GM12875 (cell line): ENCODE measurements around the gene GBGT1.

ENCODE experiments used
- H3K4me3 ChIP-seq: one replicate; pipeline ENCODE4 v1.5.1; 2011; ENCODE audit warnings: low read depth, low read length, control low read depth
- CTCF ChIP-seq: IDR thresholded peaks from 2 replicates; pipeline ENCODE4 v1.5.1; 2011; ENCODE audit warnings: low read depth, mild to moderate bottlenecking, control low read depth, inconsistent platforms, low read length, moderate library complexity, borderline replicate concordance; ENCODE audit not compliant: insufficient read depth

Gene GBGT1

DNA sequence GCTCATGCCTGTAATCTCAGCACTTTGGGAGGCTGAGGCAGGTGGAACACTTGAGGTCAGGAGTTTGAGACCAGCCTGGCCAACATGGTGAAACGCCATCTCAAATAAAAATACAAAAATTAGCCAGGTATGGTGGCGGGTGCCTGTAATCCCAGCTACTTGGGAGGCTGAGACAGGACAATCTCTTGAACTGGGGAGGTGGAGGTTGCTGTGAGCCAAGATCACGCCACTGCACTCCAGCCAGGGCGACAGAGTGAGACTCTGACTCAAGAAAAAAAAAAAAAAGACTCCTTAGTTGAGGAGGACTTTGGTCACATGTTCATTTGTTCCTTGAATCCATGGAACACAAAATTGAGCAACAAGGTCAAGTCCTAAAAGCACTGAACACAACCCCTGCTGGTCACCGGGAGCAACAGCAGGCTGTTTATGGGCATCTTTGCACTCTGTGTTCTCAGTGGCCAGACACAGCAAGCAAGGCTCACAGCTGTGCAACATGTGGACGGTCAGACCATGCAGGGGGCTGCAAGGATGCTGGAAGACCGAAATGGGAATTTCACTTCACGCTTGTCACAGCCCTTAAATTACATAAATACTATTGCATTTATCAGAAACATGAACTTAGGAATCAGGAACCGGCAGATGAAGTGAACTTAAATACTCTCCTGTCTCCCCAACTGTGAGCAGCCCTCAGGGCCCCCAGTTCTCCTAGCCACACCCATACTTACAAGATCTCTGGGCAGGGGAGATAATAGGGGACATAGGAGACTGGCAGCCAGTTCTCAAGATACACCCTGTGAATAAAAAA is 2.8 kb downstream of the GBGT1 start:
- H3K4me3 ChIP-seq: no peak overlapping the region
- TF ChIP-seq CTCF: peak; percentile 87

- no peak overlapping the region for H3K4me3 ChIP-seq
- TF ChIP-seq CTCF: no peak
Measured at GRCh38 chr9:133158695-133159094, 5.0 kb downstream of the GBGT1 start.

GRCh38 chr9:133155156-133155555 is 8.6 kb downstream of the GBGT1 start:
- no peak overlapping the region for H3K4me3 ChIP-seq
- no peak for TF ChIP-seq CTCF

GRCh38 chr9:133154097-133154989 is 9.4 kb downstream of the GBGT1 start:
- no peak for TF ChIP-seq CTCF
- H3K4me3 ChIP-seq: no peak overlapping the region

GRCh38 chr9:133153227-133154096 is 10.3 kb downstream of the GBGT1 start:
- no peak for TF ChIP-seq CTCF
- no peak overlapping the region for H3K4me3 ChIP-seq

DNA sequence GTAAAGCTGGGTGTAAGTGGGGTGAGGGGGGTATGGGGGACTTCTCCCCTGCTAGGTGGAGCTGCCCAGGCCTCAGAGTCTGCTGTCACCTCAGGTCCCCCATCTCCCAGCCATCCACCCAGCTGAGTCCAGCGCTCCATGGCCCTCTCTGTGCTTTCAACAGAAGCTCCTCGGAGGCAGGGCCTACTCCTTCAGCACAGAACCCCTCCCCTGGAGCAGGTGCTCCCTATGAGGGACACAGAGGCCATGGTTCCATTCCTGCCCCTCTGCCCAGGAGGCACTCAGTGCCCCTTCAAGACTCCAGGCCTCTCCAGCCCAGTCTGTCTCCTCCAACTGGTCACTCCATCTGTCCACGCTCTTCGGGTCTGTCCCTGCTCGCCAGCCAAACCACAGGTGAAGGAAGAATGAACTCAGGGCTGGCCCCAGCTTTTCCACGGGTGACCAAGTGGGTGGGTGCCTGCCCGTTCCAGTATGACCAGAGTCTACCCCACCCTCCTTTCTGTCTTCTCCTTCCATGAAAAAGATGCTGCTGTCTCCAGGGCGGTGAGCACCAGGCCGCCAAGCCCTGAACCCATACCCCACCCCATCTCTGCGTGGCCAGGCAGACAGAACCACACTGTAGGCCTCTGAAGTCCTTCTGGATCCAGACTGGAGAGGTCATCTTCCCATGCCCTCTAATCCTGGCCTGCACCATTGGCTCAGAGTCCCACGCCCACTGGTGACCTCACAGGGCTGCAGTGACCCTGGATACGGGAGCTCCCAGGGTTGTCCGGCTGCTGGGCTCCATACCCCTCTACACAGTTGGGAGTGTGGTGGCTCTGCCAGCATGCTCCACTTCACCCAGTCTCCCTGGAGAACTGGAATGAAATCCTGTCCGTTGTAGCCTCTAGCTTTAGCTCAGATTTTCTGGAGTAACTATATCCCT is 11.9 kb downstream of the GBGT1 start:
- TF ChIP-seq CTCF: no peak
- H3K4me3 ChIP-seq: no peak overlapping the region
